ENCODE measurements around the gene GAP43.

GAP43 gene

DNA sequence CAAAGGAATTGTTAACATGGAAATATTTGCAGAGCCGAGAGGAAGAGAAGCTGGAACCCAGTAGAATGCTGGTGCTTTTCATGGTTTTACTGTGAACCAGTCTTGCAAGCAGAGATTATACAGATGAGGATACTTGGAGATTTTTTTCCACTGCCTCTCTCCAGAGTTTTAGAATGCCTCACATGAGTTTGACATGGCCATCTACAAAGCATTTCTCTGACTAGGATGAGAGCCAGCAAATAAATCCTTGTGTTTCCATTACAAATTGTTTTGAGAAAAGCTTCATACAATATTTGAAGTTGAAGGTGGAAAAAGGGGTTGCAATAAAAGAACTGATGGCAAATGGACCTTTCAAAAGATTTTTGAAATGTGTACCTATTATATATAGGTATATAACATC, 45.0 kb upstream of the GAP43 start:
- Histone ChIP-seq H3K4me2 (ENCODE audit: low read length) (no peak overlapping the region), H3F3A (ENCODE audit: control insufficient read depth, insufficient read depth) (no peaks in the 10 kb centered on the region), H3K36me3 (ENCODE audit: control insufficient read depth, low read length) (no peaks in the 10 kb centered on the region), H3K9me3 (ENCODE audit: control insufficient read depth, insufficient read depth, low read length) (no peaks in the 10 kb centered on the region), H3K27ac (ENCODE audit: low read depth, low read length) (no peak overlapping the region), H3K9me2 (replicated peaks; ENCODE audit: control insufficient read depth, low read length) (no peaks in the 10 kb centered on the region), H3K4me3 (ENCODE audit: low read length) (no peak overlapping the region), H4K20me1 (ENCODE audit: control insufficient read depth, insufficient read depth, low read depth, low read length) (no peaks in the 10 kb centered on the region), H3K27me3 (ENCODE audit: control insufficient read depth, low read length) (no peaks in the 10 kb centered on the region), H3K79me2 (ENCODE audit: control insufficient read depth, low read length) (no peaks in the 10 kb centered on the region), H3K4me1 (ENCODE audit: control insufficient read depth, low read length) (no peaks in the 10 kb centered on the region)
- TF ChIP-seq CTCF (IDR thresholded peaks at IDR 0.05; ENCODE audit: low read depth, low read length, poor library complexity, severe bottlenecking) (no peak), EZH2phosphoT487 (IDR thresholded peaks at IDR 0.05; ENCODE audit: borderline replicate concordance, low read length) (no peak)

DNA sequence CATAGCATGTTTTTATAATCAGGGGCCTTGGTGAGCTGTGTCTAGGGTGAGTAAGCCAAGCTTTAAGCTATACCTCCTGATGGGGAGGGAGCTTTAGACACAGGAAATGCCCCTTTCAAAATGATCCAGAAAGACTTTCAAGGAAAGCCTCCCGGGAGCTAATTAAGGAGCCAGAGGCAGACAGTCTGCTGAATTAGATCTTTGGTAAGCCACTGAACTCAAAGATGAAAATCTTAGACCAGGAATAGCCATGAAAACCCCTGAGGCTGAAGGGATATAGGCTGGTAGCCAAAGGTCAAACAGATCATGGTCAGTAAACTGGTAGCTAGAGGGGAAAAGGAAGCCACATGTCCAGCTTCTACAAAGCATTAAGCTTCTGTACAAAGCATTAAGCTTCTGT, 42.7 kb upstream of the GAP43 start:
- no peaks in the 10 kb centered on the region for H3K79me2 ChIP-seq (ENCODE audit: control insufficient read depth, low read length)
- no peak overlapping the region for H3K27ac ChIP-seq (ENCODE audit: low read depth, low read length)
- TF ChIP-seq CTCF (IDR thresholded peaks at IDR 0.05; ENCODE audit: low read depth, low read length, poor library complexity, severe bottlenecking) (no peak), EZH2phosphoT487 (IDR thresholded peaks at IDR 0.05; ENCODE audit: borderline replicate concordance, low read length) (no peak)
- no peaks in the 10 kb centered on the region for H3K9me2 ChIP-seq (replicated peaks; ENCODE audit: control insufficient read depth, low read length)
- H3K4me2 ChIP-seq (ENCODE audit: low read length): no peak overlapping the region
- H3K27me3 ChIP-seq (ENCODE audit: control insufficient read depth, low read length): no peaks in the 10 kb centered on the region
- H3K9me3 ChIP-seq (ENCODE audit: control insufficient read depth, insufficient read depth, low read length): no peaks in the 10 kb centered on the region
- no peaks in the 10 kb centered on the region for H3K4me1 ChIP-seq (ENCODE audit: control insufficient read depth, low read length)
- no peaks in the 10 kb centered on the region for H4K20me1 ChIP-seq (ENCODE audit: control insufficient read depth, insufficient read depth, low read depth, low read length)
- H3F3A ChIP-seq (ENCODE audit: control insufficient read depth, insufficient read depth): no peaks in the 10 kb centered on the region
- no peaks in the 10 kb centered on the region for H3K36me3 ChIP-seq (ENCODE audit: control insufficient read depth, low read length)
- no peak overlapping the region for H3K4me3 ChIP-seq (ENCODE audit: low read length)

GRCh38 chr3:115581362-115582135, 41.8 kb upstream of the GAP43 start:
- no peak overlapping the region for H3K27ac ChIP-seq (ENCODE audit: low read depth, low read length)

More at GRCh38 chr3:115581362-115582135, 41.8 kb upstream of the GAP43 start:
- Histone ChIP-seq H3K27me3 (ENCODE audit: control insufficient read depth, low read length) (no peaks in the 10 kb centered on the region), H3F3A (ENCODE audit: control insufficient read depth, insufficient read depth) (no peaks in the 10 kb centered on the region), H3K79me2 (ENCODE audit: control insufficient read depth, low read length) (no peaks in the 10 kb centered on the region), H3K4me2 (ENCODE audit: low read length) (no peak overlapping the region), H3K9me2 (replicated peaks; ENCODE audit: control insufficient read depth, low read length) (no peaks in the 10 kb centered on the region), H4K20me1 (ENCODE audit: control insufficient read depth, insufficient read depth, low read depth, low read length) (no peaks in the 10 kb centered on the region), H3K9me3 (ENCODE audit: control insufficient read depth, insufficient read depth, low read length) (no peaks in the 10 kb centered on the region), H3K4me1 (ENCODE audit: control insufficient read depth, low read length) (no peaks in the 10 kb centered on the region), H3K36me3 (ENCODE audit: control insufficient read depth, low read length) (no peaks in the 10 kb centered on the region), H3K4me3 (ENCODE audit: low read length) (no peak overlapping the region)
- no peak for TF ChIP-seq EZH2phosphoT487 (IDR thresholded peaks at IDR 0.05; ENCODE audit: borderline replicate concordance, low read length)
- TF ChIP-seq CTCF (IDR thresholded peaks at IDR 0.05; ENCODE audit: low read depth, low read length, poor library complexity, severe bottlenecking): no peak
